GM12878 (cell line): ENCODE measurements around the gene SPAG9. TPM values are rescaled to one million over a fixed set of nuclear protein-coding genes. Genes with fewer than 3 reads are reported as not detected.

Experiments used
- ATAC-seq: fragments of 200-7000 bp; cut with Tn5 transposase; 3 replicates; pipeline ENCODE4 v1.9.1; 2020; ENCODE audit warnings: mild to moderate bottlenecking, moderate library complexity
- BruUV-seq: library from RNA; stranded (reverse); fragments of 400-500 nt; replicated peaks from 2 replicates; lab custom pipeline; 2021; lab: Mats Ljungman, UMichigan
- CTCF ChIA-PET: fragments of 300-600 bp; sonication (Branson Sonifier 250); formaldehyde crosslinking; extraction: SDS; loops from one replicate; lab custom pipeline; 2021; ENCODE audit warnings: inconsistent platforms; lab: Yijun Ruan, JAX
- POLR2A ChIA-PET: fragments of 350-600 bp; formaldehyde crosslinking; extraction: SDS; loops from one replicate; lab custom pipeline; 2021; ENCODE audit warnings: inconsistent platforms; lab: Charles Lee
- RAD21 ChIA-PET: fragments of 300-600 bp; sonication (Branson Sonifier 250); formaldehyde crosslinking; loops from one replicate; lab custom pipeline; 2023; ENCODE audit warnings: antibody characterized with exemption; ENCODE audit not compliant: unreplicated experiment; lab: Charles Lee
- SMC1A ChIA-PET: fragments of 300-600 bp; sonication (Branson Sonifier 250); formaldehyde crosslinking; loops from one replicate; lab custom pipeline; 2023; ENCODE audit not compliant: unreplicated experiment, uncharacterized antibody; lab: Charles Lee
- DNase-seq: peaks from one replicate; pipeline ENCODE4 v3.0.0-alpha.2; 2011; ENCODE audit warnings: low read depth, low spot score
- FAIRE-seq: peaks from 3 replicates; lab custom pipeline; 2011; peaks lifted over from hg19 to GRCh38; lab: Jason Lieb, UNC
- H2AFZ ChIP-seq: 2 replicates; pipeline ENCODE4 v1.6.0; 2011; ENCODE audit warnings: low read depth, low read length, control low read depth; ENCODE audit not compliant: control insufficient read depth
- H3K27ac ChIP-seq: 2 replicates; pipeline ENCODE4 v1.5.1; 2011; ENCODE audit warnings: control low read depth; ENCODE audit not compliant: control insufficient read depth, insufficient read depth
- H3K27me3 ChIP-seq, 2 experiments: replicated peaks in 1 of 2; 2 replicates each; pipeline versions ENCODE4 v1.6.0 to v1.6.1; 2011; ENCODE audit warnings: low read length in 1 of 2; ENCODE audit not compliant: control insufficient read depth in 2 of 2, insufficient read depth in 2 of 2
- H3K36me3 ChIP-seq, 2 experiments: 2 replicates each; pipeline ENCODE4 v1.5.1; 2011; ENCODE audit warnings: low read length in 1 of 2; ENCODE audit not compliant: control insufficient read depth in 2 of 2, insufficient read depth in 2 of 2
- H3K4me1 ChIP-seq: 2 replicates; pipeline ENCODE4 v1.6.1; 2011; ENCODE audit warnings: mild to moderate bottlenecking, low read length, moderate library complexity, mixed read lengths; ENCODE audit not compliant: control insufficient read depth, insufficient read depth
- H3K4me2 ChIP-seq: 2 replicates; pipeline ENCODE4 v1.6.0; 2011; ENCODE audit warnings: control low read depth; ENCODE audit not compliant: control insufficient read depth, insufficient read depth
- H3K4me3 ChIP-seq: fragments of 200-600 bp; sonication (generic); 2 replicates; pipeline ENCODE4 v1.5.1; 2016
- H3K79me2 ChIP-seq: 2 replicates; pipeline ENCODE4 v1.6.0; 2011; ENCODE audit warnings: low read length; ENCODE audit not compliant: control insufficient read depth, insufficient read depth
- H3K9ac ChIP-seq: 2 replicates; pipeline ENCODE4 v1.8.0; 2011; ENCODE audit warnings: low read length, control low read depth, mixed read lengths; ENCODE audit not compliant: control insufficient read depth, insufficient read depth
- H3K9me3 ChIP-seq: replicated peaks from 3 replicates; pipeline ENCODE4 v1.5.1; 2011; ENCODE audit warnings: mild to moderate bottlenecking, low read length; ENCODE audit not compliant: control insufficient read depth, insufficient read depth
- H4K20me1 ChIP-seq: 2 replicates; pipeline ENCODE4 v1.6.0; 2011; ENCODE audit not compliant: control insufficient read depth, insufficient read depth
- CTCF ChIP-seq, 3 experiments: IDR thresholded peaks in 2 of 3; conservative IDR thresholded peaks in 1 of 3; 2 replicates each; pipeline ENCODE4 v1.5.1; 2011; ENCODE audit warnings: low read depth in 3 of 3, low read length in 3 of 3, mild to moderate bottlenecking in 3 of 3, control low read depth in 2 of 3, moderate library complexity in 2 of 3, inconsistent platforms in 1 of 3, mixed read lengths in 1 of 3; ENCODE audit not compliant: control insufficient read depth in 2 of 3, insufficient read depth in 1 of 3; ENCODE audit errors: extremely low read depth in 1 of 3
- PKNOX1 ChIP-seq: fragments of 450-650 bp; IDR thresholded peaks from 2 replicates; pipeline ENCODE4 v1.6.1; 2016; ENCODE audit warnings: mild to moderate bottlenecking
- RAD21 ChIP-seq: IDR thresholded peaks from 2 replicates; pipeline ENCODE4 v1.6.1; 2011; ENCODE audit warnings: mild to moderate bottlenecking, low read depth, low read length, moderate library complexity; ENCODE audit not compliant: insufficient read depth
- SMC3 ChIP-seq: IDR thresholded peaks from 2 replicates; pipeline ENCODE4 v1.6.1; 2011; ENCODE audit warnings: low read length, improper control_type of control experiment, borderline replicate concordance
- YY1 ChIP-seq: IDR thresholded peaks from 2 replicates; pipeline ENCODE4 v1.6.1; 2011; ENCODE audit warnings: low read depth, mild to moderate bottlenecking, low read length
- ZNF207 ChIP-seq: fragments of 450-650 bp; IDR thresholded peaks from 2 replicates; pipeline ENCODE4 v1.6.1; 2014; ENCODE audit warnings: antibody characterized with exemption, mild to moderate bottlenecking, borderline replicate concordance
- WGBS: methylation state at CpG from one replicate; pipeline ENCODE4 v1.1.6; 2016; ENCODE audit warnings: low lambda C conversion rate; ENCODE audit not compliant: insufficient replicate concordance, insufficient coverage; ENCODE audit errors: missing lambda C conversion rate; 5-methylcytosine and 5-hydroxymethylcytosine counted together
- in situ Hi-C: fragments of 300-500 bp; cut with MboI; formaldehyde crosslinking; loops from 9 replicates; pipeline ENCODE4 v1.14.3; 2018; ENCODE audit warnings: mixed read lengths
- intact Hi-C: fragments of 100-400 bp; cut with micrococcal nuclease; formaldehyde crosslinking; loops from one replicate; pipeline ENCODE4 v1.14.2; 2022; ENCODE audit not compliant: unreplicated experiment
- polyA plus RNA-seq, 11 experiments: library from polyadenylated mRNA; depleted of rRNA in 4 of 11; unstranded in 6 of 11; stranded (reverse) in 5 of 11; fragments of >200 nt; fragmentation: Nextera tagmentation in 4 of 11; fragmentation: Illumina TruSeq in 1 of 11; extraction: Ambion mirVana in 4 of 11; extraction: Trizol in 1 of 11; gene quantifications; 1 replicate in 1 of 11; 2 replicates in 10 of 11; pipeline versions ENCODE4 v1.2.1 to v1.2.3, GENCODE V29; 2011 to 2016; ENCODE audit warnings: inconsistent platforms in 2 of 11, missing spikeins in 2 of 11, low read depth in 1 of 11
- total RNA-seq, 4 experiments: library from RNA; depleted of rRNA in 3 of 4; stranded (reverse); fragments of >200 nt in 3 of 4; fragmentation: Illumina TruSeq in 1 of 4; extraction: Trizol in 1 of 4; gene quantifications; 2 replicates each; pipeline versions ENCODE4 v1.2.1 to v1.2.3, GENCODE V29; 2013 to 2021

SPAG9 gene
- total and polyA plus RNA-seq, 10 of the 15 experiments (the other 5 are each of a cell fraction or from before 2014, with no cell fraction given), result 6.6 to 42.0 (median 24.9) TPM

- peak; percentile 93 for FAIRE-seq
- intact Hi-C loops, result loop anchor here (1.0 to 10.0 kb wide), 3 partner anchors 104 to 412 kb away; partner anchors contain the start of gene SPATA20
- SMC1A ChIA-PET, result interaction anchor here (0.6 to 3.7 kb wide), 8 partner anchors 8 to 185 kb away, joined by 3 to 28 read pairs (median 4); partner anchors contain the start of gene TOB1
Observed at GRCh38 chr17:50956750-50957523, 163.7 kb downstream of the SPAG9 start.

More at GRCh38 chr17:50956750-50957523, 163.7 kb downstream of the SPAG9 start:
- H4K20me1 ChIP-seq, result no peaks in the 10 kb centered on the region
- POLR2A ChIA-PET, result interaction anchor here (1.1 to 1.5 kb wide), 2 partner anchors 101 to 104 kb away, joined by 3 to 4 read pairs; no protein-coding TSS in a partner anchor
- no peak overlapping the region for H3K4me3 ChIP-seq
- BruUV-seq, result no TSS peak
- ATAC-seq (peak; percentile 96), DNase-seq (no peak)
- no peak overlapping the region for H3K4me2 ChIP-seq
- H3K9ac ChIP-seq, result no peak overlapping the region
- CTCF ChIA-PET, result interaction anchor here (0.6 to 12.2 kb wide), 18 partner anchors 8 to 248 kb away, joined by 3 to 309 read pairs (median 4); partner anchors contain the start of genes NME1 and TOB1
- no peaks in the 10 kb centered on the region for H3K79me2 ChIP-seq
- no peaks in the 10 kb centered on the region for H3K9me3 ChIP-seq
- no peak overlapping the region for H3K27ac ChIP-seq
- in situ Hi-C loops, result loop anchor here (10.0 kb wide), 2 partner anchors 172 to 412 kb away; partner anchors contain the start of gene SPATA20
- no peak overlapping the region; the same call in 1 of the 2 replicates for H2AFZ ChIP-seq
- TF ChIP-seq ZNF207, result no peak
- TF ChIP-seq RAD21, result peak; percentile 71
- peak; percentile 73 to 80 (median 75) for TF ChIP-seq CTCF (IDR thresholded peaks at IDR 0.05 in 2 of 3, conservative IDR thresholded peaks at IDR 0.05 in 1 of 3; ENCODE audit: control insufficient read depth in 2 of 3, extremely low read depth in 1 of 3, insufficient read depth in 1 of 3, low read depth in 3 of 3, low read length in 3 of 3)
- peak; percentile 66 for TF ChIP-seq PKNOX1
- 0 out of 2 replicates have a peak, but pooled peaks have one; percentile 44 for TF ChIP-seq YY1
- peak; percentile 84 for TF ChIP-seq SMC3
- H3K36me3 ChIP-seq, result no peaks in the 10 kb centered on the region; a peak in 1 of 4 replicates
- WGBS, result 42% methylated on average over 13 of the region's 13 CpGs
- H3K27me3 ChIP-seq, result no peaks in the 10 kb centered on the region
- H3K4me1 ChIP-seq, result peaks cover 11% of the 10 kb centered on the region
- RAD21 ChIA-PET, result interaction anchor here (0.7 to 3.2 kb wide), 6 partner anchors 99 to 174 kb away, joined by 3 to 40 read pairs (median 4); no protein-coding TSS in a partner anchor
